Measurements from ENCODE around the gene PROSER3. TPM values are rescaled to one million over a fixed set of nuclear protein-coding genes. Genes with fewer than 3 reads are reported as not detected.

The PROSER3 gene
- total RNA-seq, 1 donor from 2014 or later: 7.7 TPM

- DNase-seq (ENCODE audit: low read depth): no peak
Observed at GRCh38 chr19:35816846-35817245, 58.9 kb downstream of the PROSER3 start.

- DNase-seq (ENCODE audit: low read depth): no peak
Observed at GRCh38 chr19:35818445-35818844, 60.5 kb downstream of the PROSER3 start.

Other genes starting within 250 kb of the PROSER3 start
- gene DMKN, start 244.5 kb upstream of the PROSER3 start, total RNA-seq: 52.7 and 144 TPM in 2 replicates
- gene SBSN, start 229.9 kb upstream of the PROSER3 start, total RNA-seq: 0.05 TPM in 1 of 2 replicates, not detected in the other
- not detected in 2 replicates for gene GAPDHS, start 224.7 kb upstream of the PROSER3 start, total RNA-seq
- 76.1 and 93.6 TPM in 2 replicates for gene TMEM147, start 212.6 kb upstream of the PROSER3 start, total RNA-seq
- not detected in 2 replicates for gene ATP4A, start 194.5 kb upstream of the PROSER3 start, total RNA-seq
- gene PMIS2, start 172.0 kb upstream of the PROSER3 start, total RNA-seq: not detected in 2 replicates
- gene HAUS5, start 145.4 kb upstream of the PROSER3 start, total RNA-seq: 5.1 and 6.4 TPM in 2 replicates
- gene RBM42, start 129.1 kb upstream of the PROSER3 start, total RNA-seq: 38.9 and 40.0 TPM in 2 replicates
- not detected in 2 replicates for gene ETV2, start 116.4 kb upstream of the PROSER3 start, total RNA-seq
- gene COX6B1, start 109.9 kb upstream of the PROSER3 start, total RNA-seq: 385 and 691 TPM in 2 replicates
- gene UPK1A, start 91.7 kb upstream of the PROSER3 start, total RNA-seq: not detected in 2 replicates
- gene ZBTB32, start 53.6 kb upstream of the PROSER3 start, total RNA-seq: not detected in 2 replicates
- gene KMT2B, start 40.2 kb upstream of the PROSER3 start, total RNA-seq: 4.2 and 26.3 TPM in 2 replicates
- gene IGFLR1, start 15.7 kb upstream of the PROSER3 start, total RNA-seq: 0.52 and 1.8 TPM in 2 replicates
- 5.6 and 7.2 TPM in 2 replicates for gene U2AF1L4, start 12.8 kb upstream of the PROSER3 start, total RNA-seq
- 23.5 and 24.7 TPM in 2 replicates for gene PSENEN, start 12.5 kb upstream of the PROSER3 start, total RNA-seq
- gene LIN37, start 9.6 kb upstream of the PROSER3 start, total RNA-seq: 2.6 and 6.4 TPM in 2 replicates
- 0.52 and 0.65 TPM in 2 replicates for gene HSPB6, start 1.1 kb upstream of the PROSER3 start, total RNA-seq
- gene ARHGAP33, start 17.4 kb downstream of the PROSER3 start, total RNA-seq: 0.17 and 5.1 TPM in 2 replicates
- 0.20 TPM in 1 of 2 replicates, not detected in the other for gene PRODH2, start 54.7 kb downstream of the PROSER3 start, total RNA-seq
- gene NPHS1, start 94.3 kb downstream of the PROSER3 start, total RNA-seq: not detected in 2 replicates
- not detected in 2 replicates for gene KIRREL2, start 98.7 kb downstream of the PROSER3 start, total RNA-seq
- gene APLP1, start 110.4 kb downstream of the PROSER3 start, total RNA-seq: 0.52 and 2.9 TPM in 2 replicates
- gene NFKBID, start 142.4 kb downstream of the PROSER3 start, total RNA-seq: 4.2 and 8.7 TPM in 2 replicates
- not detected in 2 replicates for gene HCST, start 144.4 kb downstream of the PROSER3 start, total RNA-seq
- gene TYROBP, start 150.1 kb downstream of the PROSER3 start, total RNA-seq: not detected in 2 replicates
- gene LRFN3, start 178.2 kb downstream of the PROSER3 start, total RNA-seq: 0.52 and 6.3 TPM in 2 replicates
- 9.4 and 10.4 TPM in 2 replicates for gene SDHAF1, start 237.0 kb downstream of the PROSER3 start, total RNA-seq

Data from renal cortical epithelial cell (primary cell).